Fibroblast of villous mesenchyme (primary cell): ENCODE results near the gene ZNF574. TPM values are rescaled to one million over a fixed set of nuclear protein-coding genes. Genes with fewer than 3 reads are reported as not detected.
A peak's percentile ranks its signal among the peaks of the same experiment; 100 is the strongest.
"Not testable (repeated sequence)": the region's sequence is repeated elsewhere in the genome, so short reads cannot be mapped to it uniquely, and the experiment has no call there.

Experiments used
- DNase-seq: peaks from one replicate; pipeline ENCODE4 v3.0.0-alpha.2; 2010; ENCODE audit warnings: low read depth
- H3K4me3 ChIP-seq: 2 replicates; pipeline ENCODE4 v1.5.1; 2011; ENCODE audit warnings: low read depth, mild to moderate bottlenecking, low read length
- CTCF ChIP-seq: IDR thresholded peaks from 2 replicates; pipeline ENCODE4 v1.5.1; 2012; ENCODE audit warnings: low read depth, mild to moderate bottlenecking, low read length; ENCODE audit not compliant: insufficient read depth
- total RNA-seq: library from RNA; depleted of rRNA; stranded (reverse); fragments of >200 nt; gene quantifications from 2 replicates; pipeline ENCODE4 v1.2.3, GENCODE V29; 2012

Gene ZNF574
- total RNA-seq = 13.5 and 19.0 TPM in 2 replicates

DNA sequence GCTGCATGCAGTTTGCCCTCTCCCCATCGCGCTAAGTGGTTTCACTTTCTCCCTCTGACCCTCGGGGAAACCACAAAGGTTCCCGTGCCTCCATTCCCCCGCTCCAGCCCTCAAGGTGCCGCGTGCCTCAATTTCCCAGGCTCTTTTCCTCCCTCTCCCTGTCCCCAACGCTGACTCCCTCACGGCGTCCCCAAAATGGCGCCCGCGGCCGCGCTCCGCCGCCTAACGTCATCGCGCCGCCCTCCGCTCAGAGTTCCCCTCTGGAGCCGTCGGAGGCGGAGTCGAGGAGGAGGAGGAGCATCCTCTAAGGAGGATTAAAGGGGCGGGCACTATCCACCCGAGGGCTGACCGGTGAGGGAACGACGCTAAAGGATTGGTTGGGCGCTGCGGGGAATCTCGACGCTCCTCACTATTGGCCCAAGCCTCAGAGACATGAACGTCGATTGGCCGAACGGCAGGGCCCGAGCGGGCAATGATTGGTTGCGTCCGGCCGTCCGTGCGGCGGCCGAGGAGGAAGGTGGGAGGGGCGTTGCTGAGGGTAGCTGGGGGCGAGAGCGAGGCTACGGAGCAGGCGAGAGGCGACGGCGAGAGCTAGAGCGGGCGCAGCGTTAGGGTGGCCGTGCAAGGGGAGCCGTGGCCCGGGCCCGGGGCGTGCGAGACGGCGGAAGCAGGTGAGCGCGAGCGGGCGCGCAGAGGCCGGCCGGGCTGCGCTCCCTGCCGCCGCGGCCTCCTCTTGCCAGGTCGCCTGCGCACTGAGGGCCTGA lies at the start of gene ZNF574:
ZNF574 (plus strand) TSS at position 551 of the 764 bp plus-strand sequence. CDS start 2,441 bp downstream, outside the sequence.
- peak within 1 kb of the TSS; percentile 90 for H3K4me3 ChIP-seq
- peak; percentile 99 for DNase-seq
- no peak for TF ChIP-seq CTCF

DNA sequence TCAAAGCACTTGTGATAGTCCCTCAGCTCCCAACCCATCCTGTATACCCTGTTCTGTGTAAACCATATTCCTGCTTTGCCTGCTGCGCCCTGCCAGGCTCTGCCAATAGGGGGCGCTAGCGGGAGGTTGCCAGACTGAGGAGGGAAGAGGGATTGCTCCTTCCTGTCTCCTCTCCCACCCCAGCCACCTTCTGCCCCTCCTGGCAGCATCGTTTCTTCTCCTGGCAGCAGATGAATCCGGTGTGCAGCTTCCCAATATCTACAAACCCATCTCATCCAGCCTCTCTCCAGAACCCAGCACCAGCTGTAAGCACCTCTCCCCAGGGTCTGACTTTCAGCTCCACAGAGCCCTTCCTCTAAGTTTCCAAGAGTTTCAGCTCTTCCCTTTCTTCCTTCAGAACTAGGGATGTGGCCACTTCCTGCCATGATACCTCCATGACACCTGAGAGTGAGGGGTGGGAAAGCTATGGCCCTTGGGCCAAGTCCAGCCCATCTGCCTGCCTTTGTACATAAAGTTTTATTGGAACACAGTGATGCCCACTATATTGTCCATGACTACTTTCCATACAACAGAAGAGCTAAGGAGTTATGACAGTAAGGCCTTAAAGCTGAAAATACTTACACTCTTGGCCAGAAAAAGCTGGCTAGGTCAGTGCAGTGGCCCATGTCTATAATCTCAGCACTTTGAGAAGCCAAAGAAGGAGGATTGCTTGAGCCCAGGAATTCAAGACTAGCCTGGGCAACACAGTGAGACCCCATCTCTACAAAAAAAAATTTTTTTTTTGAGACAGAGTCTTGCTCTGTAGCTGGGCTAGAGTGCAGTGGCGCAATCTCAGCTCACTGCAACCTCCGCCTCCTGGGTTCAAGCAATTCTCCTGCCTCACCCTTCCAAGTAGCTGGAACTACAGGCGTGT lies 47.4 kb upstream of the ZNF574 start:
- TF ChIP-seq CTCF = peak; percentile 55
- H3K4me3 ChIP-seq = no peak overlapping the region
- DNase-seq = no peak

DNA sequence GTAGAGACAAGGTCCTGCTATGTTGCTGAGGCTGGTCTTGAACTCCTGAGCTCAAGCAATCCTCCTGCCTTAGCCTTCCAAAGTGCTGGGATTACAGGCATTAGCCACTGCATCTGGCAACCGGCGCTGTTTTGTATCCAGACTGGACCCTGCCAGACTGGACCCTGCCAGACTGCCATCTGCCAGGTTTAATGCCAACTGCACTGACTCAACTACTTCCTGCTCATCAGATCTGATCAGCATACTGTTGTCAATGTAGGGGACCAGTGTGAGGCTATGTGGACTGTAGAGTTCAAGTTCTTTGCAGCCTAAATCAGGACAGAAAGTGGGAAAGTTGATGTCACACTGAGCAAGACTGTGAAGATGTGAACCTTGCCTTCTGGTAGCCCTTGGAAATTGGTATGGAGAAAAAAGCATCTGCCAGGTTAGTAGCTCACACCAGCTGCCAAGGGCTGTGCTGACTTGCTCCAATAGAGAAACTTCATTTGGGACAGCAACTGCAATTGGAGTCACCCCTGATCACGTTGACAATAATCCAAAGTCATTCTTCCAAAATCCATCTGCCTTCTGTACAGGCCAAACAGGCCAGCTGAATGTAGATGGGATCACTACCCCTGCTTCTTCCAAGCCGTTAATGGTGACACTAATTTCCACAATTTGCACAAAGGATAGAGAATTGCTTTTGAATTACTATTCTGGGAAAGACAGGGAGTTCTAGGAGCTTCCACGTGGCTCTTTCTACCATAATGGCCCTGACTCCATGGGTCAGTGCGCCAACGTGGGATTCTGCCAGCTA lies 45.1 kb upstream of the ZNF574 start:
- no peak for DNase-seq
- no peak for TF ChIP-seq CTCF
- no peak overlapping the region for H3K4me3 ChIP-seq

- no peak for TF ChIP-seq CTCF
- no peak overlapping the region for H3K4me3 ChIP-seq
- no peak for DNase-seq
Measured at GRCh38 chr19:42032431-42032830, 43.5 kb upstream of the ZNF574 start.

- no peak for DNase-seq
- no peak for TF ChIP-seq CTCF
- H3K4me3 ChIP-seq = no peak overlapping the region
Measured at GRCh38 chr19:42033413-42033812, 42.6 kb upstream of the ZNF574 start.

- DNase-seq = peak; percentile 69
- TF ChIP-seq CTCF = peak; percentile 93
- H3K4me3 ChIP-seq = not testable (repeated sequence)
Measured at GRCh38 chr19:42034640-42035391, 41.1 kb upstream of the ZNF574 start.
